Measurements from ENCODE around the gene KLHL30. TPM values are rescaled to one million over a fixed set of nuclear protein-coding genes. Genes with fewer than 3 reads are reported as not detected.

Gene KLHL30
- total RNA-seq, 1 experiment from 2014 or later, result 0.61 TPM

DNA sequence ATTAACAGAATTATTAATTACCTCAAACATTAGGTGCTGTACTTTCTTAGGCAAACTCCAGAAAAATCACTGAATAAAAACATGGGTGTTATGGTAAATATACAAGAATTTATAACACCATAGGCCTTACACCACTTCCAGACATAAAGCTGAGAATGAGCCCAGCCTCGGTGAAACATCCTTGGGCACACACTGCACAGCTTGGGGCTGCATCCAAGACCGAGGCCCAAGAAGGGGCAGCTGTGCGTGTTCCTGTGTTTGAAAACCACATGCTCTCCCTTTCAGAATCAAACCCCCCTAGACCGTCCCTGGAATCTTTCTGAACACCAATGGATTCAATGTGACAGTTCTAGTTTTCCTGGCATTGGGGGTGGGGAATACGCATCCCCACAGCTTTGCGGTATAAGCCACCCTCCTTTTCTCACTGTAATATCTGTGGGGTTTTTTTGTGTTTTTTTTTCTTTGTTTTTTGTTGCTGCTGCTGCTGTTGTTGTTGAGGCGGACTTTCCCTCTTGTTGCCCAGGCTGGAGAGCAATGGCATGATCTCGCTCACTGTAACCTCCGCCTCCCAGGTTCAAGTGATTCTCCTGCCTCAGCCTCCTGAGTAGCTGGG lies 33.2 kb downstream of the KLHL30 start:
- Histone ChIP-seq H3K4me2 (ENCODE audit: low read length) (no peak overlapping the region), H3K27me3 (ENCODE audit: insufficient read depth, low read length) (no peaks in the 10 kb centered on the region), H3K9me2 (ENCODE audit: insufficient read depth) (no peaks in the 10 kb centered on the region), H3K9ac (ENCODE audit: low read length) (no peak overlapping the region), H4K20me1 (ENCODE audit: insufficient read depth) (0 out of 2 replicates have a peak, but pooled peaks cover 9% of the 10 kb centered on the region), H3K9me3 (ENCODE audit: control insufficient read depth in 1 of 2, insufficient read depth in 1 of 2, low read depth in 1 of 2, low read length in 2 of 2) (no peaks in the 10 kb centered on the region), H3K79me2 (ENCODE audit: insufficient read depth, low read length) (no peaks in the 10 kb centered on the region), H2AFZ (ENCODE audit: low read depth, low read length, poor library complexity, severe bottlenecking) (no peak overlapping the region), H3K36me3 (ENCODE audit: control insufficient read depth in 1 of 2, insufficient read depth in 2 of 2, low read length in 2 of 2) (peaks cover 7 to 36% of the 10 kb centered on the region in 2 experiments; a peak in 3 of 4 replicates), H3K4me3 (replicated peaks in 1 of 2; ENCODE audit: low read depth in 1 of 2, low read length in 2 of 2) (no peak overlapping the region), H3K4me1 (ENCODE audit: control insufficient read depth in 1 of 2, insufficient read depth in 2 of 2, low read length in 2 of 2) (0 out of 4 replicates have a peak, but pooled peaks cover 0 to 2% of the 10 kb centered on the region in 2 experiments), H3K27ac (ENCODE audit: low read depth, low read length) (no peak overlapping the region)
- TF ChIP-seq ATF3 (IDR thresholded peaks at IDR 0.05) (no peak), SIN3A (IDR thresholded peaks at IDR 0.05; ENCODE audit: low read depth) (no peak), EGR1 (IDR thresholded peaks at IDR 0.05; ENCODE audit: low read depth) (no peak), POLR2AphosphoS5 (IDR thresholded peaks at IDR 0.05; ENCODE audit: low read depth, low read length) (no peak), REST (IDR thresholded peaks at IDR 0.05; ENCODE audit: low read depth) (no peak), CEBPB (IDR thresholded peaks at IDR 0.05; ENCODE audit: low read depth) (no peak), ZNF274 (IDR thresholded peaks at IDR 0.05; ENCODE audit: low read depth, low read length) (no peak), JUND (IDR thresholded peaks at IDR 0.05) (no peak), ELF1 (IDR thresholded peaks at IDR 0.05; ENCODE audit: borderline replicate concordance, low read depth) (no peak), FOSL1 (IDR thresholded peaks at IDR 0.05; ENCODE audit: low read depth) (no peak), SP1 (IDR thresholded peaks at IDR 0.05; ENCODE audit: low read depth) (no peak), ZFX (IDR thresholded peaks at IDR 0.05) (no peak), EZH2 (IDR thresholded peaks at IDR 0.05) (no peak), SRF (IDR thresholded peaks at IDR 0.05; ENCODE audit: low read depth) (no peak), YY1 (IDR thresholded peaks at IDR 0.05; ENCODE audit: extremely low read depth, insufficient replicate concordance, low read depth, low read length) (no peak), MAX (IDR thresholded peaks at IDR 0.05) (no peak), TCF7L2 (IDR thresholded peaks at IDR 0.05; ENCODE audit: borderline replicate concordance, extremely low read depth, insufficient read depth, insufficient read length) (no peak), POLR2A (IDR thresholded peaks at IDR 0.05; ENCODE audit: borderline replicate concordance, extremely low read depth, insufficient read depth, insufficient read length) (no peak), RAD21 (IDR thresholded peaks at IDR 0.05; ENCODE audit: low read depth) (no peak)
- RAD21 ChIA-PET (ENCODE audit: low non-redundant PET in 1 of 2, low total read pairs in 2 of 2, uncharacterized antibody in 2 of 2, unreplicated experiment in 2 of 2), result no interaction called here
- no TSS peak for BruUV-seq (replicated peaks)
- POLR2A ChIA-PET, result no interaction called here
- intact Hi-C loops (cut with micrococcal nuclease), result no loop called here
- CTCF ChIA-PET, result no interaction called here
- DNase-seq (ENCODE audit: low read depth, low spot score) (no peak), ATAC-seq (no peak)
